GM04504 (cell line): ENCODE measurements around the gene PIBF1.

ENCODE experiments used
- DNase-seq: peaks from one replicate; pipeline ENCODE4 v3.0.0-alpha.2; 2012; ENCODE audit warnings: low read depth

Gene PIBF1

DNA sequence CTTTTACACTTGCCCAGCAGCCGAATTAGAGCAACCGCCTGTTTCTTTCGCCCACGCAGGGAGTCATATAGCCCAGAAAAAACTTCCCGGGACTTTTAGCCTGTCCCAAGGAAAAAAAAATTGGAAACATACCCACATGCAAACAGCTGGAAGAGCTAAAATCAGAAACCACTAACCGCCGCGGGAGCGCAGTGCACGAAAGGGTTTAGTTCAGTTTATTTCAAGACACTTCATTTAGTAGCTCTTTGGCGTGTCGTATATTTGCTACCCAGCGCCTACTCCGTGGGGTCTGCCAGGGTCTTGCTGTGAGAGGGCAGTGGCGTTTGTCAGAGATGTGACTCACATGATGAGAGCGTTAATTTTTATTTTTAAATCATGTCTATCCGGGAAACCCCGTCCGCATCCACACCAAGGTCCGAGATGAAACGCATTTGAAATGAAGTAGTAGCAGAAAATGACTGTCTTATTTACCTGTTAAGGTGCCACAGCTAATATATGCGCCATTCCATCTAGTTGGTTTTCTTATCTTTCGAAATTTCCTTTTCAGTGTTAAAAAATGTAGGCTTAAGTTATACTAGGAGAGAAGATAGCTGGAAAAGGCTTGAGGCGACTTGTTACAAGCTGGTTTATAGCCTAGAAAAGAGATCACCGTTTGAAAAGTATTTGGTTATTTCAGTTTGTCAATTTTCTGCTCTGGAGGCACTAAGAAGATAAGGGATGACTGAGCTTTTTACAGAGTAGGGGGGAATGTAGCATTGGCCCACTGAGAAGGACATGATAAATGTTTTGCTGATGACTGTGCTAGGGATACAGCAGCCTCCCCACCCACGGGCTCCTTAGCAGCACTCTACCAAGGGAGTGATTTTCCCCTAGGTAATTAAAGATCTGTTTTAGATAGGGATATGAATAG is 278.6 kb downstream of the PIBF1 start:
- peak; percentile 46 for DNase-seq

DNA sequence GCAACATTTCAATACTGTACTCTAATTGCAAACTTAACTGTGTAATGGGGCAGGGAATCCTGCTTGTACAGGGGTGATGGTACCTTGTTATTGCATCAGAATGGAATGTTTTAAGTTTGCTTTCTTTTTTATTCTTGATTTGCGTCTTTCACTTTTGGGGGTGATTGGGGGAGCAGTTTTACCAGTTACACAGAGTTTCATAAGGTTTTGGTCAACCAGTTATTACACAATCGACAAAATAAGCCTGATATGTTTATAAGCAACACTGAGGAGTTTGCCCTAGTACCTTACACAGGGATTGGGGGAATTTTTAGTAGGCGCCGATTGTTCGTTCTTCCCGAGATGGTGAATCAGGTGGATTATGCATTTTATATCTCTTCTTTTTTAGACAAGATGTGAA is 279.5 kb downstream of the PIBF1 start:
- DNase-seq = no peak

- DNase-seq = no peak
Observed at GRCh38 chr13:73061876-73062275, 279.9 kb downstream of the PIBF1 start.

DNA sequence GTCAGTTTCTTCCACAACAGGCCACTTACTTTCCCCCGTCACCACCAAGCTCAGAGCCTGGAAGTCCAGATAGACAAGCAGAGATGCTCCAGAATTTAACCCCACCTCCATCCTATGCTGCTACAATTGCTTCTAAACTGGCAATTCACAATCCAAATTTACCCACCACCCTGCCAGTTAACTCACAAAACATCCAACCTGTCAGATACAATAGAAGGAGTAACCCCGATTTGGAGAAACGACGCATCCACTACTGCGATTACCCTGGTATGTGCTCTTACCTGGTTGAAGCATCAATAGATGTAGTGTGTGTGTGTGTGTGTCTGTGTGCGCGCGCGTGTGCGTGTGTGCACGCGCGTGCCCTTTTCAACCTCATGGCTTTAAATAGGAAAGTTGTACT is 280.5 kb downstream of the PIBF1 start:
- DNase-seq = no peak

GRCh38 chr13:73063166-73063565 is 281.2 kb downstream of the PIBF1 start:
- DNase-seq = no peak

DNA sequence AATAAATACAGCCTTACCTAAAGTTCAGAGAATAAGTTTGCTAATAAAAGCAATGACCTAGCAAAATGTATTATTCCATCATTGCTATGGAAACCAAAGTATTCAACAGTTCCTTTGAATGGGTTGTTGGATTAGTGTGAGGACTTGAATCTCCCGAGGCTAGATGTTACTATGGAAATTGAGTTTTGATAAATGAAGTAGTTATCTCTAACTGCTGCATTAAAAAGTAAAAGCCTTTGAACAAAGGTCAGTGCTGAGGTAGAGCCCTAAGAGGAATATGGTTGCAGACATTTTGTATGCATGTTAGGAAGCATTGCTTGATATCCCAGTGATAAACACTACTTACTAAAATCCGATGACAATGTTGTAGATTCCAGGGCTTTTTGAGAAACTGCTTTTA is 283.1 kb downstream of the PIBF1 start:
- DNase-seq = no peak

DNA sequence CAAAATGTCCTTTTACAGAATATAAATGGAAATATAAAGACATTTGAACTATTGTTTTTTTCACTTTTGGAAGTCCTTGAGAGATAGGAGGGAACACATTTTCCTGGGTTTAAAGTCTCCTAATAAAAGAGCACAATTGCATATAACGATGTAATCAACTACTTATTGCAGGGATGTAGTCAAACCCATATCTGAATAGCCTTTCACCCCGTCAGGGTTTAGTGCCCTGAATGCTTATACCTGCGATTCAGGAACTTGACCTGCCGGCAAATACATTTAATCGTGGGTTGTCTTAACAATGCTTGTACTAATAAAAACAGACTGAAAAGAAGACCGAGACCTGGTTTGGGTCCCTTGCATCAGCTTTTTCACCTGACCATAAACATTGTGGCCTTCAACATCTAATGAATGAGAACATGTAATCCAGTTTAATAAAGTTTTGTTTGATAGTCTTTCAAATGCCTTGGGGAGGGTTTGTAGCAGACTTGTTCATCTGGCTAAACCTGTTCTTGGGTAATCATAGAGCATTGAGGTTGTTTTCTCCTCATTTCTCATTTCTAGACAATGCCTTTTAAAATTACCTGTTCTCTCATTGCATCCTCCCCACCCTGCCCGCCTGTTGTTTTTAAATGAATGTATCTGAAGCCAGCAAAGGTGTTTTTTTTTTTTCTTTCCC is 283.9 kb downstream of the PIBF1 start:
- DNase-seq = no peak
